ENCODE data around the gene LARGE1.
A peak's percentile ranks its signal among the peaks of the same experiment; 100 is the strongest.

The LARGE1 gene

DNA sequence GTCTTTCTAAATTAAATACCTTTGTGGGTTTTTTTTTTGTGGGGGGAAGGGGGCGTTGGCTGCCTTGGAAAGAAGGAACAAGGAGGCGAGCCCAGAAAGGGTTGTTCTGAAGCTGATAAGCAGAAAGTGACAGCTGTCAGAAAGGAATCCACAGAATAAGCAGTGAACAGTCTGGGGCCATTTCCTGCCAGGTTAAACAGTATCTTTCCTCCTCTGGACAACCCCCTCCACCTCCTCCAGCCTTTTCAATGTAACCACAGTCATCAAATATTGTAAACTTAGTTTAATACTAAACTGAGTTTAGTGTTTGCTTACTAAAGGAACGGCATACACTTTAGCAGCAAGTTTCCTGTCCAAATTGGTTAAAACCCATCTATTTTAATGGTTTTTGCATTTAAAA is 590.9 kb downstream of the LARGE1 start:
- DNase-seq (ENCODE audit: low read depth in 4 of 4, low spot score in 1 of 4) = no peak

DNA sequence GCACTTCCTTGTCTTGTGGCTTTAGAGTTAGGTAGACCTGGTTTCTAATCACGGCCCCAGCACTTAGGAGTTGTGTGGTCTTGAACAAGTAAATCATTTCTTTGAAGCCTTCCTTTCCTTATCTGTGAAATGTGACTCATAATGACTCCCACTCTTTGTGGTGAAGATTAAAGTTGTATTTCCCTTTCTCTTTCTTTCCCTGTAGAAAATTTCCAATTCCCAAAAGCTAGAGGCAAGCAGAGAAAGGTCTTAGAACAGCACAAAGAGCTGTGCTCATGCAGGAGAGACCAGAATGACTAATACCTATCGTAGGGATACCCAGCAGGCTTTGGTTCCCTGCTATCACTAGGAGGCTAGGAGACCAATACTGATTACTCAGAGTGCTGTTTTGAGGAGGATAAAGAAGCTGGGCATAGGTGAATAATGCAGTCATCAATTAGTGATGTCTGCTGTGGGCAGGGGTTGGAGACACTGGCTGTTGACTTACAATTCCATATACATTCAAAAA is 591.4 kb downstream of the LARGE1 start:
- DNase-seq (ENCODE audit: low read depth in 4 of 4, low spot score in 1 of 4) = no peak

DNA sequence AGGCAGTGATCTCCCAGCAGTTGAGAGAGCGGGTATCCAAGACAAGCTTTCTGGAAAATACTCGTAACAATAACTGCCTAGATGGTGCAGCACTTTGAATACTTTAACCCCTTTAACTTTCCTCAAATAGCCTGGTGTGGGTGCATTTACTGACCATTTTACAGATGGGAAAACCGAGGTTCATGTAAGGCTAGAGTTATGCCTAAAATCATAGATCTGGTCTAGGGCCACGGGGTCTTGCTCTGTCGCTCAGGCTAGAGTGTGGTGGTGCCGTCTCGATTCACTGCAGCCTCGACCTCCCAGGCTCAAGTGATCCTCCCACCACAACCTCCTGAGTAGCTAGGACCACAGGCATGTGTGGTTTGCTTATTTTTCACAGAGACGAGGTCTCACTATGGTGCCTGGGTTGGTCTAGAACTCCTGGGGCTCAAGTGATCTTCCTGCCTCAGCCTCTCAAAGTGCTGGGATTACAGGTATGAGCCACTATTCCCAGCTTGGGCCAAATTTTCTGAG is 592.9 kb downstream of the LARGE1 start:
- no peak for DNase-seq (ENCODE audit: low read depth in 4 of 4, low spot score in 1 of 4)

GRCh38 chr22:33326540-33327295 is 593.6 kb downstream of the LARGE1 start:
- no peak for DNase-seq (ENCODE audit: low read depth in 4 of 4, low spot score in 1 of 4)

- DNase-seq (ENCODE audit: low read depth in 4 of 4, low spot score in 1 of 4) = no peak
These were observed 594.9 kb downstream of the LARGE1 start for GRCh38 chr22:33325232-33326004.

- no peak for DNase-seq (ENCODE audit: low read depth in 4 of 4, low spot score in 1 of 4)
These were observed 596.0 kb downstream of the LARGE1 start for GRCh38 chr22:33324228-33324627.

GRCh38 chr22:33321466-33321865 is 598.8 kb downstream of the LARGE1 start:
- DNase-seq (ENCODE audit: low read depth in 4 of 4, low spot score in 1 of 4) = no peak

DNA sequence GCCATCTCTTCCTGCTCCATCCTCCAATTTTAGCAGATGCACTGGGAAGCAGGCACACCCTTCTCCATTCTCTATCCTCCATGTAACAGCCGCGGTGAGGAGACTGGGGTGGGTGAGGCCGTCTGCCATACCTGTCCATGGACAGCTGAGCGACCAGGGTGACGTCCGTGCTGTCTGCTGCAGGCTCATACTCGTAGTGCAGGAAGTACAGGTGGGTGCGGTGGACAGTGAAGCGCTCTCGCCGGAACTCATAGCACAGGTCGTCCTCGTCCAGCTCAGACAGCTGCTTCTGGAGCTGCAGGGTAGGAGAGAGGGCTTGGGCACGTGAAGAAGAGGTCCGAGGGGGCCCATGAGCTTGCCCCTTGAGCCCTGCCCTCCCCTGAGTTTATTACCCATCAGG is 604.3 kb downstream of the LARGE1 start:
- no peak for DNase-seq (ENCODE audit: low read depth in 4 of 4, low spot score in 1 of 4)

DNA sequence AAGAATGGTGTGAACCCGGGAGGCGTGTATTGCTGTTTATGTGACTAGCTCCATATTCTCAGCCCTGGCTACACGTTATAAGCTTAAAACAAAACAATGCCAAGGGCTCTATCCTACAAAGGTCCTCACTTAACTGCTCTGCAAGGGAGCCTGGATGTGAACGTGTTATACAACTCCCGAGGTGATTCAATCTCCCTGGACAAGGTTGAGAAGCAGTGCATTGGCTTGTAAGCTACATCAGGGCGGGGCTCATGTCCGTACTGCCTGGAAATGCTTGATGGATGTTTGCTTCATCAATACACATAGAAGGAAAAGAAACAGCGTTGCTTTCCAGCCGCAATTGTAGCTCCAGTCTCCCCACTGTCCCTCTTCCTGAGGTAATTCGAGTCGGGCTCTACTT is 605.2 kb downstream of the LARGE1 start:
- DNase-seq (ENCODE audit: low read depth in 4 of 4, low spot score in 1 of 4) = no peak

DNA sequence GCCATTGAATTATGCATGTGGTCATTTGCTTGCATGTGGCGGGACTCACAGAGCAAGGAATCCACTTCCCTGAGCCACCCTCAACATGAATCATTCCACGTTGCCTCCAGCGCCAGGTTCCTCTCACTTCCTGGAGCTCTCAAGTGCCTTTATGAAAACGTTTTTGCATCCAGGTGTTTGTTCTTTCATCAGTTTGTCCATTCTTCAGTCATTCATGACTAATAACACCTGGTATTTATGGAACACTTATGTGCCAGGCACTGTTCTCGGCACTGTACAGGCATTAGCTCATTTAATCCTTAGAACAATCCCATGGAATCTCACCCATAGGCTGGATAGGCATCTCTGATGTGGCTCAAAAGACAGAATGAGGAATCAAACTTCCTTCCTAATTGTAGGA is 606.0 kb downstream of the LARGE1 start:
- DNase-seq (ENCODE audit: low read depth in 4 of 4, low spot score in 1 of 4) = no peak

DNA sequence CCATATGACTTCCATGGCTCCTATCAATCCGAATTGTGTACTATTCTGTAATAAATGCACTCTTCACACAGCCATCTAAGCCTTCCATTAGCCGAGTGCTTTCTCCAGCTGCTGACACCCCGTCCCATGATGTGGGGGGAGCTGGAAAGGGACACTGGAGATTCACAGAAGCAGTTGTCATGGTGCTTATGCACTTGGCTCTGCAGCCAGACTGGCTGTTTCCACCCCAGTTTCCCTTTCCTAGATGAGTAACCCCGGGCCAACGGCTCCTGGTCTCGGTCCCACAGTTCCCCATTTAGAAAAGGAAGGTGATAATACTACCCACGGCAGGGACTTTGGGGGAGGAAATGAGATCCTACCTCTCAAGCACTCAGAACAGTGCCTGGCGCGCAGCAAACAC is 617.2 kb downstream of the LARGE1 start:
- no peak for DNase-seq (ENCODE audit: low read depth in 4 of 4, low spot score in 1 of 4)

- DNase-seq (ENCODE audit: low read depth in 4 of 4, low spot score in 1 of 4) = no peak
These were observed 617.7 kb downstream of the LARGE1 start for GRCh38 chr22:33302549-33302948.

DNA sequence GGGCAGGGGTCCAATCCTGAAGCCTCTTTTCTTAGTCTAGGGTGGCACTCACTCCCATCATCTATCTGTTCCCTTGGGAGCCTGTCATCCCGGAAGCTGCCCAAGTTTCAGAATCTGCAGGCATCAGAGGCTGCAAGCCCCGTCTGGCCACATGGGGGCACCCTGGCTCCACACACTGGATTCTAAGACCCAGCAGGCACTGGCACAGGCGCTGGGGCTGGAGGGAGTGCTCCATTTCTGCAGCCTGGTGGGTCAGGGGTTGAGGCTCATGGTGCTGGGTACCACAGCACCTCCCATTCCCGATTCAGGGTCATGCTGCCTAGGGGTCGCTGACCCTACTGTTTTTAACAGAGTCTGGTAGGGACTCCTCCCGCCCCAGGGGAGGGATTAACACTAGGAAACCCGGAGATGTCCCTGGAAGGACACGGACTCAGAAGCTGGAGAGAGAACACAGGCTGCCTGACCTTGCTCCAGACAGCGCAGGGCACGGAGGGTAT is 618.2 kb downstream of the LARGE1 start:
- peak; percentile 3 to 55 (median 36) for DNase-seq (ENCODE audit: low read depth in 4 of 4, low spot score in 1 of 4)

- DNase-seq (ENCODE audit: low read depth in 4 of 4, low spot score in 1 of 4) = no peak
These were observed 620.1 kb downstream of the LARGE1 start for GRCh38 chr22:33300165-33300564.

- no peak for DNase-seq (ENCODE audit: low read depth in 4 of 4, low spot score in 1 of 4)
These were observed 620.9 kb downstream of the LARGE1 start for GRCh38 chr22:33299245-33299956.

GRCh38 chr22:33296941-33297340 is 623.3 kb downstream of the LARGE1 start:
- DNase-seq (ENCODE audit: low read depth in 4 of 4, low spot score in 1 of 4) = no peak

DNA sequence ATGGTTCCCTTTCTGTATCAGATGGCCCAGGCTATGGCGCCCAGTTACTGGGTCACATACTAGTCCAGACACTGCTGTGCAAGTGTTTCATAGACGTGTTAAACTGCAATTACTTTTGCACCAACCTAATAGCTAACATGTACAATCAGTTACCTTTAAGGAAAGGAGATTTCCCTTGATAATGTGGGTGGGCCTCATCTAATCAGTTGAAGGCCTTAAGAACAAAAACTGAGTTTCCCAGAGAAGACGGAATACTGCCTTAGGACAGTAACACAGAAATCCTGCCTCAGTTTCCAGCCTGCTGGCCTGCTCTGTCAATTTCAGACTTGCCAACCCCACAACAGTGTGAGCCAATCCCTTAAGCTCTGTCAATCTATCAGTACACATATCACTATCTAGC is 632.2 kb downstream of the LARGE1 start:
- DNase-seq (ENCODE audit: low read depth in 4 of 4, low spot score in 1 of 4) = no peak

- DNase-seq (ENCODE audit: low read depth in 4 of 4, low spot score in 1 of 4) = no peak
These were observed 645.2 kb downstream of the LARGE1 start for GRCh38 chr22:33275073-33275443.

- DNase-seq (ENCODE audit: low read depth in 4 of 4, low spot score in 1 of 4) = peak in 3 of 4 experiments; percentile 1
These were observed 645.8 kb downstream of the LARGE1 start for GRCh38 chr22:33274214-33275072.

GRCh38 chr22:33272871-33273270 is 647.4 kb downstream of the LARGE1 start:
- DNase-seq (ENCODE audit: low read depth in 4 of 4, low spot score in 1 of 4) = no peak

Measured in stimulated activated CD4-positive, alpha-beta T cell treated with anti-CD3 and anti-CD28 coated beads, Interleukin-1b, Interleukin-23, amount 100 ng/mL, for 24 hours (primary cell).